ENCODE results near the gene MAP2K5. TPM values are rescaled to one million over a fixed set of nuclear protein-coding genes. Genes with fewer than 3 reads are reported as not detected.

Gene MAP2K5
- total RNA-seq, 1 experiment from 2014 or later, result 13.6 TPM

DNA sequence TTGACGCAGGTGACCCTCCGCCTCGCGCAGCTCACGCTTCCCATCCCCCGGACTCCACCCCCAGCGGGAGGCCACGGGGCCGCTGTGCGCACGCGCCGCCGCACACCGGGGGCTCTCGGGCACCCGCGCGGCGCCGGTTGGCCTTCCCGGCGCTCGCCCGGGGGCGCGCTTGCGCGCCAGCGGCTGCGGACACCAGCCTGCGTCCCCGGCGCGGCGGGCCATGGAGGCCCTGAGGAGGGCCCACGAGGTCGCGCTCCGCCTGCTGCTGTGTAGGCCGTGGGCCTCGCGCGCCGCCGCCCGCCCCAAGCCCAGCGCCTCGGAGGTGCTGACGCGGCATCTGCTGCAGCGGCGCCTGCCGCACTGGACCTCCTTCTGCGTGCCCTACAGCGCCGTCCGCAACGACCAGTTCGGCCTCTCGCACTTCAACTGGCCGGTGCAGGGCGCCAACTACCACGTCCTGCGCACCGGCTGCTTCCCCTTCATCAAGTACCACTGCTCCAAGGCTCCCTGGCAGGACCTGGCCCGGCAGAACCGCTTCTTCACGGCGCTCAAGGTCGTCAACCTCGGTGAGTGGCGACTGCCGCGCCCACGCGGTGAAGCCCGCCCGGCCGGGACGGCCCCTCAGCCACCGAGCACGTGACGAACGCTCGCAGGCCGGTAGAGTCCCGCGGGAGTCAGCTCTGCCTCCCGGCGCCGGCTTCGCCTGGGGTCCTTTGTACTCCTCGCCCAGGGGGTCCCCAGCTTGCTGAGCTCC, 21.3 kb upstream of the MAP2K5 start, which contains the start of gene C15orf61:
C15orf61 (plus strand) TSS at position 103 of the 754 bp plus-strand sequence; CDS start at position 221, 118 bp downstream.
- POLR2A ChIA-PET, result no interaction called here
- H3K27ac Mint-ChIP-seq, result 0 out of 2 replicates have a peak within 1 kb of the TSS, but pooled peaks have one; percentile 57
- CTCF ChIA-PET, result interaction anchor here (1.0 to 1.7 kb wide), 3 partner anchors 20 to 311 kb away, joined by 5 to 7 read pairs (median 6); no protein-coding TSS in a partner anchor
- TF ChIP-seq ZNF138 (CRISPR knock-in tag; conservative IDR thresholded peaks at IDR 0.05) (no peak), OVOL2 (CRISPR knock-in tag; IDR thresholded peaks at IDR 0.05; ENCODE audit: borderline replicate concordance) (no peak), ZNF423 (CRISPR knock-in tag; IDR thresholded peaks at IDR 0.05) (peak; percentile 96), SP1 (CRISPR knock-in tag; conservative IDR thresholded peaks at IDR 0.05) (peak; percentile 20), JUN (CRISPR knock-in tag; IDR thresholded peaks at IDR 0.05) (peak; percentile 86), NR1H2 (CRISPR knock-in tag; IDR thresholded peaks at IDR 0.05) (no peak; the same call in 1 of the 2 replicates), RORB (CRISPR knock-in tag; IDR thresholded peaks at IDR 0.05) (no peak), TEAD4 (CRISPR knock-in tag; IDR thresholded peaks at IDR 0.05) (peak; percentile 74; the same call in 1 of the 2 replicates), SMAD4 (CRISPR knock-in tag; IDR thresholded peaks at IDR 0.05) (peak; percentile 63; the same call in 1 of the 2 replicates), EMX1 (CRISPR knock-in tag; IDR thresholded peaks at IDR 0.05) (no peak), NR3C1 (CRISPR knock-in tag; conservative IDR thresholded peaks at IDR 0.05; ENCODE audit: low read depth) (0 out of 2 replicates have a peak, but pooled peaks have one; percentile 16), CBFB (CRISPR knock-in tag; IDR thresholded peaks at IDR 0.05; ENCODE audit: low read depth) (0 out of 2 replicates have a peak, but pooled peaks have one; percentile 11), ZNF121 (CRISPR knock-in tag; IDR thresholded peaks at IDR 0.05) (peak; percentile 69; the same call in 1 of the 2 replicates), NFATC4 (CRISPR knock-in tag; IDR thresholded peaks at IDR 0.05) (no peak), TCF7 (CRISPR knock-in tag; IDR thresholded peaks at IDR 0.05; ENCODE audit: low read depth) (peak; percentile 86; the same call in 1 of the 2 replicates)
- TF ChIP-seq, protein P1, sequence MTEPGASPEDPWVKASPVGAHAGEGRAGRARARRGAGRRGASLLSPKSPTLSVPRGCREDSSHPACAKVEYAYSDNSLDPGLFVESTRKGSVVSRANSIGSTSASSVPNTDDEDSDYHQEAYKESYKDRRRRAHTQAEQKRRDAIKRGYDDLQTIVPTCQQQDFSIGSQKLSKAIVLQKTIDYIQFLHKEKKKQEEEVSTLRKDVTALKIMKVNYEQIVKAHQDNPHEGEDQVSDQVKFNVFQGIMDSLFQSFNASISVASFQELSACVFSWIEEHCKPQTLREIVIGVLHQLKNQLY (CRISPR knock-in tag; IDR thresholded peaks at IDR 0.05), result 0 out of 2 replicates have a peak, but pooled peaks have one; percentile 66
- TF ChIP-seq, protein P2, sequence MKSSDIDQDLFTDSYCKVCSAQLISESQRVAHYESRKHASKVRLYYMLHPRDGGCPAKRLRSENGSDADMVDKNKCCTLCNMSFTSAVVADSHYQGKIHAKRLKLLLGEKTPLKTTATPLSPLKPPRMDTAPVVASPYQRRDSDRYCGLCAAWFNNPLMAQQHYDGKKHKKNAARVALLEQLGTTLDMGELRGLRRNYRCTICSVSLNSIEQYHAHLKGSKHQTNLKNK (CRISPR knock-in tag; IDR thresholded peaks at IDR 0.05), result no peak
- TF ChIP-seq, protein P3, sequence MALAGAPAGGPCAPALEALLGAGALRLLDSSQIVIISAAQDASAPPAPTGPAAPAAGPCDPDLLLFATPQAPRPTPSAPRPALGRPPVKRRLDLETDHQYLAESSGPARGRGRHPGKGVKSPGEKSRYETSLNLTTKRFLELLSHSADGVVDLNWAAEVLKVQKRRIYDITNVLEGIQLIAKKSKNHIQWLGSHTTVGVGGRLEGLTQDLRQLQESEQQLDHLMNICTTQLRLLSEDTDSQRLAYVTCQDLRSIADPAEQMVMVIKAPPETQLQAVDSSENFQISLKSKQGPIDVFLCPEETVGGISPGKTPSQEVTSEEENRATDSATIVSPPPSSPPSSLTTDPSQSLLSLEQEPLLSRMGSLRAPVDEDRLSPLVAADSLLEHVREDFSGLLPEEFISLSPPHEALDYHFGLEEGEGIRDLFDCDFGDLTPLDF (CRISPR knock-in tag; IDR thresholded peaks at IDR 0.05), result peak; percentile 72
- TF ChIP-seq, protein P4, sequence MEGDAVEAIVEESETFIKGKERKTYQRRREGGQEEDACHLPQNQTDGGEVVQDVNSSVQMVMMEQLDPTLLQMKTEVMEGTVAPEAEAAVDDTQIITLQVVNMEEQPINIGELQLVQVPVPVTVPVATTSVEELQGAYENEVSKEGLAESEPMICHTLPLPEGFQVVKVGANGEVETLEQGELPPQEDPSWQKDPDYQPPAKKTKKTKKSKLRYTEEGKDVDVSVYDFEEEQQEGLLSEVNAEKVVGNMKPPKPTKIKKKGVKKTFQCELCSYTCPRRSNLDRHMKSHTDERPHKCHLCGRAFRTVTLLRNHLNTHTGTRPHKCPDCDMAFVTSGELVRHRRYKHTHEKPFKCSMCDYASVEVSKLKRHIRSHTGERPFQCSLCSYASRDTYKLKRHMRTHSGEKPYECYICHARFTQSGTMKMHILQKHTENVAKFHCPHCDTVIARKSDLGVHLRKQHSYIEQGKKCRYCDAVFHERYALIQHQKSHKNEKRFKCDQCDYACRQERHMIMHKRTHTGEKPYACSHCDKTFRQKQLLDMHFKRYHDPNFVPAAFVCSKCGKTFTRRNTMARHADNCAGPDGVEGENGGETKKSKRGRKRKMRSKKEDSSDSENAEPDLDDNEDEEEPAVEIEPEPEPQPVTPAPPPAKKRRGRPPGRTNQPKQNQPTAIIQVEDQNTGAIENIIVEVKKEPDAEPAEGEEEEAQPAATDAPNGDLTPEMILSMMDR (IDR thresholded peaks at IDR 0.05), result no peak
- TF ChIP-seq, protein P5, sequence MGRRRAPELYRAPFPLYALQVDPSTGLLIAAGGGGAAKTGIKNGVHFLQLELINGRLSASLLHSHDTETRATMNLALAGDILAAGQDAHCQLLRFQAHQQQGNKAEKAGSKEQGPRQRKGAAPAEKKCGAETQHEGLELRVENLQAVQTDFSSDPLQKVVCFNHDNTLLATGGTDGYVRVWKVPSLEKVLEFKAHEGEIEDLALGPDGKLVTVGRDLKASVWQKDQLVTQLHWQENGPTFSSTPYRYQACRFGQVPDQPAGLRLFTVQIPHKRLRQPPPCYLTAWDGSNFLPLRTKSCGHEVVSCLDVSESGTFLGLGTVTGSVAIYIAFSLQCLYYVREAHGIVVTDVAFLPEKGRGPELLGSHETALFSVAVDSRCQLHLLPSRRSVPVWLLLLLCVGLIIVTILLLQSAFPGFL (CRISPR knock-in tag; IDR thresholded peaks at IDR 0.05; ENCODE audit: borderline replicate concordance), result peak; percentile 88; the same call in 1 of the 2 replicates
- TF ChIP-seq, protein P6, sequence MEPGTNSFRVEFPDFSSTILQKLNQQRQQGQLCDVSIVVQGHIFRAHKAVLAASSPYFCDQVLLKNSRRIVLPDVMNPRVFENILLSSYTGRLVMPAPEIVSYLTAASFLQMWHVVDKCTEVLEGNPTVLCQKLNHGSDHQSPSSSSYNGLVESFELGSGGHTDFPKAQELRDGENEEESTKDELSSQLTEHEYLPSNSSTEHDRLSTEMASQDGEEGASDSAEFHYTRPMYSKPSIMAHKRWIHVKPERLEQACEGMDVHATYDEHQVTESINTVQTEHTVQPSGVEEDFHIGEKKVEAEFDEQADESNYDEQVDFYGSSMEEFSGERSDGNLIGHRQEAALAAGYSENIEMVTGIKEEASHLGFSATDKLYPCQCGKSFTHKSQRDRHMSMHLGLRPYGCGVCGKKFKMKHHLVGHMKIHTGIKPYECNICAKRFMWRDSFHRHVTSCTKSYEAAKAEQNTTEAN (CRISPR knock-in tag; IDR thresholded peaks at IDR 0.05), result peak; percentile 18; the same call in 1 of the 2 replicates
- TF ChIP-seq, protein P7, sequence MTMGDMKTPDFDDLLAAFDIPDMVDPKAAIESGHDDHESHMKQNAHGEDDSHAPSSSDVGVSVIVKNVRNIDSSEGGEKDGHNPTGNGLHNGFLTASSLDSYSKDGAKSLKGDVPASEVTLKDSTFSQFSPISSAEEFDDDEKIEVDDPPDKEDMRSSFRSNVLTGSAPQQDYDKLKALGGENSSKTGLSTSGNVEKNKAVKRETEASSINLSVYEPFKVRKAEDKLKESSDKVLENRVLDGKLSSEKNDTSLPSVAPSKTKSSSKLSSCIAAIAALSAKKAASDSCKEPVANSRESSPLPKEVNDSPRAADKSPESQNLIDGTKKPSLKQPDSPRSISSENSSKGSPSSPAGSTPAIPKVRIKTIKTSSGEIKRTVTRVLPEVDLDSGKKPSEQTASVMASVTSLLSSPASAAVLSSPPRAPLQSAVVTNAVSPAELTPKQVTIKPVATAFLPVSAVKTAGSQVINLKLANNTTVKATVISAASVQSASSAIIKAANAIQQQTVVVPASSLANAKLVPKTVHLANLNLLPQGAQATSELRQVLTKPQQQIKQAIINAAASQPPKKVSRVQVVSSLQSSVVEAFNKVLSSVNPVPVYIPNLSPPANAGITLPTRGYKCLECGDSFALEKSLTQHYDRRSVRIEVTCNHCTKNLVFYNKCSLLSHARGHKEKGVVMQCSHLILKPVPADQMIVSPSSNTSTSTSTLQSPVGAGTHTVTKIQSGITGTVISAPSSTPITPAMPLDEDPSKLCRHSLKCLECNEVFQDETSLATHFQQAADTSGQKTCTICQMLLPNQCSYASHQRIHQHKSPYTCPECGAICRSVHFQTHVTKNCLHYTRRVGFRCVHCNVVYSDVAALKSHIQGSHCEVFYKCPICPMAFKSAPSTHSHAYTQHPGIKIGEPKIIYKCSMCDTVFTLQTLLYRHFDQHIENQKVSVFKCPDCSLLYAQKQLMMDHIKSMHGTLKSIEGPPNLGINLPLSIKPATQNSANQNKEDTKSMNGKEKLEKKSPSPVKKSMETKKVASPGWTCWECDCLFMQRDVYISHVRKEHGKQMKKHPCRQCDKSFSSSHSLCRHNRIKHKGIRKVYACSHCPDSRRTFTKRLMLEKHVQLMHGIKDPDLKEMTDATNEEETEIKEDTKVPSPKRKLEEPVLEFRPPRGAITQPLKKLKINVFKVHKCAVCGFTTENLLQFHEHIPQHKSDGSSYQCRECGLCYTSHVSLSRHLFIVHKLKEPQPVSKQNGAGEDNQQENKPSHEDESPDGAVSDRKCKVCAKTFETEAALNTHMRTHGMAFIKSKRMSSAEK (CRISPR knock-in tag; IDR thresholded peaks at IDR 0.05; ENCODE audit: borderline replicate concordance), result no peak
- TF ChIP-seq, protein P8, sequence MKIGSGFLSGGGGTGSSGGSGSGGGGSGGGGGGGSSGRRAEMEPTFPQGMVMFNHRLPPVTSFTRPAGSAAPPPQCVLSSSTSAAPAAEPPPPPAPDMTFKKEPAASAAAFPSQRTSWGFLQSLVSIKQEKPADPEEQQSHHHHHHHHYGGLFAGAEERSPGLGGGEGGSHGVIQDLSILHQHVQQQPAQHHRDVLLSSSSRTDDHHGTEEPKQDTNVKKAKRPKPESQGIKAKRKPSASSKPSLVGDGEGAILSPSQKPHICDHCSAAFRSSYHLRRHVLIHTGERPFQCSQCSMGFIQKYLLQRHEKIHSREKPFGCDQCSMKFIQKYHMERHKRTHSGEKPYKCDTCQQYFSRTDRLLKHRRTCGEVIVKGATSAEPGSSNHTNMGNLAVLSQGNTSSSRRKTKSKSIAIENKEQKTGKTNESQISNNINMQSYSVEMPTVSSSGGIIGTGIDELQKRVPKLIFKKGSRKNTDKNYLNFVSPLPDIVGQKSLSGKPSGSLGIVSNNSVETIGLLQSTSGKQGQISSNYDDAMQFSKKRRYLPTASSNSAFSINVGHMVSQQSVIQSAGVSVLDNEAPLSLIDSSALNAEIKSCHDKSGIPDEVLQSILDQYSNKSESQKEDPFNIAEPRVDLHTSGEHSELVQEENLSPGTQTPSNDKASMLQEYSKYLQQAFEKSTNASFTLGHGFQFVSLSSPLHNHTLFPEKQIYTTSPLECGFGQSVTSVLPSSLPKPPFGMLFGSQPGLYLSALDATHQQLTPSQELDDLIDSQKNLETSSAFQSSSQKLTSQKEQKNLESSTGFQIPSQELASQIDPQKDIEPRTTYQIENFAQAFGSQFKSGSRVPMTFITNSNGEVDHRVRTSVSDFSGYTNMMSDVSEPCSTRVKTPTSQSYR (CRISPR knock-in tag; IDR thresholded peaks at IDR 0.05), result peak; percentile 46; the same call in 1 of the 2 replicates

More for the DNA sequence above, 21.3 kb upstream of the MAP2K5 start, which contains the start of gene C15orf61:
- peaks cover 27% of the 10 kb centered on the region for H3K4me1 Mint-ChIP-seq
- peak within 1 kb of the TSS; percentile 80 for H3K4me3 Mint-ChIP-seq
- DNase-seq (ENCODE audit: low spot score) (peak; percentile 72), ATAC-seq (peak; percentile 73)
- H3K9me3 Mint-ChIP-seq, result no peaks in the 10 kb centered on the region
- H3K36me3 Mint-ChIP-seq, result no peaks in the 10 kb centered on the region
- peaks cover 16% of the 10 kb centered on the region for H3K27me3 Mint-ChIP-seq (ENCODE audit: low read depth)

All from WTC11 (cell line).